ENCODE results near the gene C17orf75. TPM values are rescaled to one million over a fixed set of nuclear protein-coding genes. Genes with fewer than 3 reads are reported as not detected.
A peak's percentile ranks its signal among the peaks of the same experiment; 100 is the strongest.
"Not testable (repeated sequence)": the region's sequence is repeated elsewhere in the genome, so short reads cannot be mapped to it uniquely, and the experiment has no call there.

C17orf75 gene
- total RNA-seq, 8 experiments from 2014 or later = 12.3 to 41.5 (median 35.2) TPM

DNA sequence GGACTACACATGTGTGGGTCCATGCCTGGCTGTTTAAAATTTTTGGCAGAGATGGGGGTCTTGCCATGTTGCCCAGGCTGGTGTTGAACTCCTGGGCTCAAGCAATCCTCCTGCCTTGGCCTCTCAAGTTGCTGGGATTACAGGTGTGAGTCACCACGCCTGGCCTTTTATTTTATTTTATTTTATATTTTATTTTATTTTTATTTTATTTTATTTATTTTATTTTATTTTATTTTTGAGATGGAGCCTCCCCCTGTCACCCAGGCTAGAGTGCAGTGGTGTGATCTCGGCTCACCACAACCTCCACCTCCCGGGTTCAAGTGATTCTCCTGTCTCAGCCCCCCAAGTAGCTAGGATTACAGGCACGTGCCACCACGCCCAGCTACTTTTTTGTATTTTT, 25.3 kb downstream of the C17orf75 start:
- H3K27ac ChIP-seq; H3K4me3 ChIP-seq; ATAC-seq (replicated peaks in 6 of 8): not testable (repeated sequence)
- peaks cover 0 to 12% of the 10 kb centered on the region in 2 donors for H3K4me1 ChIP-seq (replicated peaks in 1 of 2)
- in situ Hi-C loops (cut with MboI; ENCODE audit: low pct_unique_long_range_greater_than_20kb in 2 of 9, low sequenced_read_pairs in 9 of 9, unreplicated experiment in 9 of 9) = loop anchor here in 1 of 9 experiments (10.0 kb wide), 1 partner anchor 62 kb away; no protein-coding TSS in a partner anchor
- WGBS, 10 experiments = 0 to 100% (median 89%) methylated on average over 1 to 5 of the region's 5 CpGs; no CpG with 5 or more reads in 2 of the 10 experiments

DNA sequence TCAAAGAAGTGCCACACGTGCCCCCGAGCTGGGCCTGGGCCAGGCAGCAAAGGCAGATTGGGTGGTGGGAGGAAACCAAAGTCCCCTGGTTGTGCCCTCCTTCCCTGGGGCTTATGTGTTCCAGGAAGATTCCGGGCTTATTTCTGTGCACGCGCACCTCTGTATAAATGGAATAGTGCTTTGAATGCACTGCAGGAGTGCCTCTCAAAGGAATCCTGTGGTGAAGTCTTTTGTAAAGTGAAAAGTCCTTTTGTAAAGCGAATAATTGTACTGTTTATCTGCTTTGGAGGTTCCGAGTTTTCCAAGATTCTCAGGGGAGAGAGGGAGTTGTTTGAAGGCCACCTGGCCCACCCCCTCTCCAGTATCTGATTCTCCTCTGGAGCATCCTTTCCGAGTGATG, 26.8 kb downstream of the C17orf75 start:
- ATAC-seq (replicated peaks in 6 of 8) = no peak
- Histone ChIP-seq H3K4me1 (replicated peaks in 1 of 2) (peaks cover 11 to 20% of the 10 kb centered on the region in 2 donors), H3K4me3 (no peak overlapping the region), H3K27ac (no peak overlapping the region)
- in situ Hi-C loops (cut with MboI; ENCODE audit: low pct_unique_long_range_greater_than_20kb in 2 of 9, low sequenced_read_pairs in 9 of 9, unreplicated experiment in 9 of 9) = loop anchor here in 1 of 9 experiments (10.0 kb wide), 1 partner anchor 60 kb away; no protein-coding TSS in a partner anchor
- 0 to 100% (median 67%) methylated on average over 1 to 4 of the region's 8 CpGs; no CpG with 5 or more reads in 3 of the 10 experiments for WGBS, 10 experiments

DNA sequence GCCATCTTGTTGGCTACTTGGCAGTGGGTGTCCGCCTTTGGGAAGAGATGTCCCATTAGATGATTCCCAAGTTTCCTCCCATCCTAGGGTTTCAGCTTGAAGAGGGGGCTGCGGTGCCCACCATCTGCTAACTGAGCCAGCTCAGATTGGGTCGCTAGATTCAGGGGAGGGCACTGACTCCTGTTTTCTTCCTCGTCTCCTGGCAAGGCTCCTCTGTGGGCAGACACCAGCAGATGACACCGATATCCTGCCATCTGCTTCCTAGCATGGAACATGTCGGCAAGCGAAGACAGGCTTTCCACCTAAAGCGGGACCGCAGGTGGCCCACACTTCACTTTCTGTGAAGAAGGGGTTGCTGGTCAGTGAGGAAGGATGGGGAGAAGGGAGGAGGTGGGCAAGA, 27.3 kb downstream of the C17orf75 start:
- 60 to 100% (median 92%) methylated on average over 1 to 6 of the region's 9 CpGs; no CpG with 5 or more reads in 6 of the 10 experiments for WGBS, 10 experiments
- no peak overlapping the region for H3K27ac ChIP-seq
- in situ Hi-C loops (cut with MboI; ENCODE audit: low pct_unique_long_range_greater_than_20kb in 2 of 9, low sequenced_read_pairs in 9 of 9, unreplicated experiment in 9 of 9) = loop anchor here in 1 of 9 experiments (10.0 kb wide), 1 partner anchor 60 kb away; no protein-coding TSS in a partner anchor
- peaks cover 11 to 20% of the 10 kb centered on the region in 2 donors for H3K4me1 ChIP-seq (replicated peaks in 1 of 2)
- ATAC-seq (replicated peaks in 6 of 8) = no peak
- no peak overlapping the region for H3K4me3 ChIP-seq

DNA sequence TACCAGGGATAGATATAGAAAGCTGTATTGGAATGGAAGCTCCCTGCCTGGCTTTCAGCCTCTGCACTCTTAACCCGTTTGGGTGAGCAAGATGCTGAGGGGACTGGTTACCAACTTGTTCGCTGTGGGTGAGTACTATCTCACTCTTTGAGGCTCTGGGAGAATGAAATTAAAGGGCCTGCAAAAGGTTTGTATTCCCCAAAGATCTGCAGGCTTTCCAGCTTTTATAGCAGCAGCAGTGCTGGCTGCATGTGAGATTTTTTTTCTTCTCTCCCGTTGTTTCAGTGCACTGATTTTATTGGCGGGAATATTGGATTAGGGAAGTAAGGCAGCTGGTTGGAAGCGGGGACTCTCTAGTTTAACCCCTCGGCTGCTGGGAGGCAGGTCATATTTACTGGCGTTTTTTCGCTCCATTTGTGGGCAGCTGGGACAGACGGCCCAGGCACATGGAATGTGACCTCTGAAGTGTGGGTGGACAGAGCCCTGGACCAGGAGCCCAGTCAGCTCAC, 30.9 kb downstream of the C17orf75 start:
- peak in 6 of 8 experiments; percentile 23 to 78 (median 68) for ATAC-seq (replicated peaks in 6 of 8)
- in situ Hi-C loops (cut with MboI; ENCODE audit: low pct_unique_long_range_greater_than_20kb in 2 of 9, low sequenced_read_pairs in 9 of 9, unreplicated experiment in 9 of 9) = loop anchor here in 1 of 9 experiments (10.0 kb wide), 1 partner anchor 56 kb away; no protein-coding TSS in a partner anchor
- Histone ChIP-seq H3K4me1 (replicated peaks in 1 of 2) (peaks cover 11 to 19% of the 10 kb centered on the region in 2 donors), H3K4me3 (no peak overlapping the region), H3K27ac (peak overlapping the region in 1 of 2 donors; percentile 28)
- WGBS, 10 experiments = 8 to 45% (median 15%) methylated on average over 2 to 9 of the region's 9 CpGs; no CpG with 5 or more reads in 5 of the 10 experiments

DNA sequence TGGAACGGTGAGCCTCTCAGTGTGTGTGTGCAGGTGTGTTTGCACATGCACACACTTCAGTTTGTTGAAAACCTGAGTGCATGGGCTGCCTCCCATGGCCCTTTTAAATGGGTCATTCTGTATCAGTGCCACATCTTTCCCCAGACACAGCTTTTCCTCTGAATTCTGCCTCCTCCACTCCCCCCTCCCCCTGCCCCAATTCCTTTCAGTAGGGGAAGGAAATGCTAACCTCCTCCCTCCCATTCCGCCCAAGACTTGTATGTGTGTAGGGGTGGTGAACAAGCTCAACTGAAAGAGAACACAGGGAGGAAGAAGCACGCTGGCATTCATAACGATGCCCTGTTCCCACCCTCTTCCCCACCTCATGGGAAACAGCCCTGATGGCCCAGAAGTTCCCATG, 34.3 kb downstream of the C17orf75 start:
- WGBS, 10 experiments = 60 to 69% (median 67%) methylated on average over 1 to 2 of the region's 4 CpGs; no CpG with 5 or more reads in 7 of the 10 experiments

DNA sequence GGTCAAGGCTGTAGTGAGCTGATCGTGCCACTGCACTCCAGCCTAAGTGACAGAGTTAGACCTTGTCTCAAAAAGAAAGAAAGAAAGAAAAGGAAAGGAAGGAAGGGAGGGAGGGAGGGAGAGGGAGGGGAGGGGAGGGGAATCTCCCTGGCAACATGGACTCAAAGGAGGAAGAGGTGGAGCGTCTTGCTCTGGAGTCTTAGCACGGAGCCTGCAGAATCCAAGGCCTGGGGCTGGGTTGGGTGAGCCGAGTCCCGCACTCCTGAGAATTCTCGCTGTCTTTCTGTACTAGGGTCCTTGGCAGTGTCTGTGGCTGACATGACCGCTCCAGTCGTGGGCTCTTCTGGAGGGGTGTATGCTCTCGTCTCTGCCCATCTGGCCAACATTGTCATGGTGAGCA, 36.9 kb downstream of the C17orf75 start:
- H3K27ac ChIP-seq = peak overlapping the region in 1 of 2 donors; percentile 27
- in situ Hi-C loops (cut with MboI; ENCODE audit: low pct_unique_long_range_greater_than_20kb in 2 of 9, low sequenced_read_pairs in 9 of 9, unreplicated experiment in 9 of 9) = no loop called here
- 0 to 67% (median 60%) methylated on average over 1 of the region's 9 CpGs; no CpG with 5 or more reads in 7 of the 10 experiments for WGBS, 10 experiments
- peak in 1 of 8 experiments; percentile 3 for ATAC-seq (replicated peaks in 6 of 8)
- H3K4me3 ChIP-seq = no peak overlapping the region
- H3K4me1 ChIP-seq (replicated peaks in 1 of 2) = peaks cover 47% of the 10 kb centered on the region in 2 donors

More for the DNA sequence above, 34.3 kb downstream of the C17orf75 start:
- no peak overlapping the region for H3K4me3 ChIP-seq
- in situ Hi-C loops (cut with MboI; ENCODE audit: low pct_unique_long_range_greater_than_20kb in 2 of 9, low sequenced_read_pairs in 9 of 9, unreplicated experiment in 9 of 9) = no loop called here
- ATAC-seq (replicated peaks in 6 of 8) = no peak
- no peak overlapping the region for H3K27ac ChIP-seq
- H3K4me1 ChIP-seq (replicated peaks in 1 of 2) = peaks cover 40 to 44% of the 10 kb centered on the region in 2 donors

DNA sequence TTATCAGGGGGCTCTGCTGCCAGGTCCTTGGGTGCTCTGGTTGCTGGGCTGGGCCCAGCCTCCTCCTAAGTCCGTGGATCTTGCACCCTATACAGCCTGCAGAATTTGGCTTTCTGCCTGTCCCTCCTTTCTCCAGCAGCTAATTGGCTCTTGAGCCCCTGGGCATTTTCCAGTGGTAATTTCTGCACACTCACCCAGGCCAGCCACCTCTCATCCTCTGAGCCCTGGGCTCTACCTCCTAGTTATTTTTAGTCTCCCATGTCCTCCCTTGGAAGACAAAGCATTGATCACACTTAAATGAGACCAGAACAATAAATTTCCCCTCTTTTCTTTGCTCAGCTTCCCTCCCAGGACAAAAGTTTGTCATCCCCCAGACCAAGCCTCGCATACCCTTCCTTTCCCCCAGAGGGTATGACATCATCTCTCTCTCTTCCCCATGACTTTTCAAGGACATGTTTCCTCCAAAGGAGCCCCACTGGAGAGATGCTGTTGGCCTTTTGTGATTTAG, 38.1 kb downstream of the C17orf75 start:
- Histone ChIP-seq H3K4me3 (no peak overlapping the region), H3K4me1 (replicated peaks in 1 of 2) (peaks cover 58 to 59% of the 10 kb centered on the region in 2 donors), H3K27ac (peak overlapping the region; percentile 74 to 81)
- in situ Hi-C loops (cut with MboI; ENCODE audit: low pct_unique_long_range_greater_than_20kb in 2 of 9, low sequenced_read_pairs in 9 of 9, unreplicated experiment in 9 of 9) = no loop called here
- WGBS, 10 experiments = 0 to 71% (median 33%) methylated on average over 1 of the region's 2 CpGs; no CpG with 5 or more reads in 3 of the 10 experiments
- ATAC-seq (replicated peaks in 6 of 8) = peak; percentile 30 to 72 (median 50)

DNA sequence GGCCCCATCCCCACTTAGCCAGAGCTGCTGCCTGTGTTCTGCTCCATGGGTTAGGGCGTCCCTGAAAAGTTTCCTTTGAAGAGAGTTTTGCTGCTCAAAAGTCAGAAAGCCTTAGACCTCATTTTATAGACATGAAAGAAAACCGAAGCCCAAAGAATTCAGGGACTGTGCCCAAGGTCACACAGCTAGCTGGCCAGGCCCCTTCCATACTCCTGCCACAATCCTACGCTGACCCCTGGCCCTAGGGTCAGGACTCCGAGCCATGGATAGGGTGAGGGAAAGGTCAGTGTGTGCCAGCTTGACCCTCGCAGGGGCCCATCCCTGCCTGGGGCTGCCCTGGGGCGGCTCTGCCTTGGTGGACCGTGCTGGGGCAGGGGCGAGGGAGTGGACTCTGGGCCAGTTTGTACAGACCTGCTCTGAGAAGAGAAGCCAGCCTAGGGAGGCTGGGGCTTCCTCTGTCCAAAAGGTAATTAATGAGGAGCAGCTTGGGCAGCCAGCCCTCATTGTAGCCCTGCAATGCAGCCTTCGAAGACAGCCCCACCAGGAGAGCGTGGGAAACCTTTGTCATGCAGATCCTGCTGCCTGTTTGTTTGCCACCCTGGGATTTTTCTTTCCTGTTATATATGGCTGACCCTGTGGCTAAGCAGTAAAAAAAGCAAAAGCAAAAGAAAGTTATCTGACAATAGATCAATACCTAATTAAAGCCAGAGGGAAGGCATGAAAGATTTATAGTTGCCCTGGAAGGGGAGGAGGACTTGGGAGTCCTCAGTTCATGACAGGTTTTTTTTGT, 38.9 kb downstream of the C17orf75 start:
- in situ Hi-C loops (cut with MboI; ENCODE audit: low pct_unique_long_range_greater_than_20kb in 2 of 9, low sequenced_read_pairs in 9 of 9, unreplicated experiment in 9 of 9) = no loop called here
- peak overlapping the region; percentile 81 to 83 for H3K27ac ChIP-seq
- no peak overlapping the region for H3K4me3 ChIP-seq
- peak in 5 of 8 experiments; percentile 81 to 86 (median 81) for ATAC-seq (replicated peaks in 6 of 8)
- 0 to 80% (median 20%) methylated on average over 1 to 6 of the region's 10 CpGs; no CpG with 5 or more reads in 3 of the 10 experiments for WGBS, 10 experiments
- H3K4me1 ChIP-seq (replicated peaks in 1 of 2) = peaks cover 65 to 67% of the 10 kb centered on the region in 2 donors

DNA sequence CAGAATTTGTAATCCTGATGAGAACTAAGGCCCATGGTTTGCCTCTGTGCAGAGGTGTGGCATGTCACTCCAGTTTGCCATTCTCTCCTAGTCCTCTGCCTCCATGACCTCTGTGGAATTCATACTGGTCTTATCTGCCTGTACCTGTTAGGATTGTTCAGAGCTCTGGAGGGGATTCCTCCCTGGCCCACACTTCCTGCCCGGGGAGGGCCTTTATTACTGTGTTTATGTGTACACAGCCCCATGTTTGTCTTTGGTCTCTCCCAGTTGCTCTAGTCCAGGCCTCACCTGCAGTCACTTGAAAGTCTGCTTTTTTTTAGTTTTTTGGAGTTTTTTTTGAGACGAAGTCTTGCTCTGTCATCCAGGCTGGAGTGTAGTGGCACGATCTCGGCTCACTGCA, 39.9 kb downstream of the C17orf75 start:
- peak overlapping the region; percentile 81 to 83 for H3K27ac ChIP-seq
- 47 to 83% (median 51%) methylated on average over 1 to 2 of the region's 4 CpGs; no CpG with 5 or more reads in 7 of the 10 experiments for WGBS, 10 experiments
- in situ Hi-C loops (cut with MboI; ENCODE audit: low pct_unique_long_range_greater_than_20kb in 2 of 9, low sequenced_read_pairs in 9 of 9, unreplicated experiment in 9 of 9) = no loop called here
- peaks cover 69 to 75% of the 10 kb centered on the region in 2 donors for H3K4me1 ChIP-seq (replicated peaks in 1 of 2)
- H3K4me3 ChIP-seq = no peak overlapping the region
- no peak for ATAC-seq (replicated peaks in 6 of 8)

DNA sequence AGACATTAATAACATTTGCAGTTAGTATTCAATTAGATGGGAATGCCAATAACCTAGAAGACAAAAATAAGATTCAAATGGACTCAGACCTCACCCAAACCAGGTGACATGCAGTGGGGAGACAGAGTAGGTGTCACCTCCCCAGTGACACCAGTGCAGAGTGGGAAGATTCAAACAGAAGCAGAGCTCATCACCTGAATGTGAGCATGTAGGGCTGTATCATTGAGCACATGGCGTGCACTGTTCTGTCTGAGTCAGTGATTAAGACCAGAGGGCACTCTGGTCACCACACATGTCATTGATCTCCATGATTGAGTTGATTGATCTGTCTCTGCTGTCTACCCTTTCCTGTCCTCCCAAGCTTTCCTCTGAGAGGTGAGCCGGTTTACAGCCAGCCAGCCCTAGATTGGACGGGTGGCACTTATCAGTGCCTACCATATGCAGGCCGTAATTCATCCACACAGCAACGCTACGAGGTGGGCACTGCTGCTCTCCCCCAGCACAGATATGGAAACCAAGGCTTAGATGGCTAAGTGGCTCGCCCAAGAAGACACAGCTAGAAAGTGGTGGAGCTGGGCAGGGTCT, 42.3 kb downstream of the C17orf75 start:
- H3K4me3 ChIP-seq = no peak overlapping the region
- 60 to 91% (median 67%) methylated on average over 1 to 7 of the region's 7 CpGs; no CpG with 5 or more reads in 5 of the 10 experiments for WGBS, 10 experiments
- peaks cover 58 to 66% of the 10 kb centered on the region in 2 donors for H3K4me1 ChIP-seq (replicated peaks in 1 of 2)
- H3K27ac ChIP-seq = peak overlapping the region; percentile 48 to 54
- ATAC-seq (replicated peaks in 6 of 8) = peak in 5 of 8 experiments; percentile 3 to 26 (median 21)
- in situ Hi-C loops (cut with MboI; ENCODE audit: low pct_unique_long_range_greater_than_20kb in 2 of 9, low sequenced_read_pairs in 9 of 9, unreplicated experiment in 9 of 9) = no loop called here

DNA sequence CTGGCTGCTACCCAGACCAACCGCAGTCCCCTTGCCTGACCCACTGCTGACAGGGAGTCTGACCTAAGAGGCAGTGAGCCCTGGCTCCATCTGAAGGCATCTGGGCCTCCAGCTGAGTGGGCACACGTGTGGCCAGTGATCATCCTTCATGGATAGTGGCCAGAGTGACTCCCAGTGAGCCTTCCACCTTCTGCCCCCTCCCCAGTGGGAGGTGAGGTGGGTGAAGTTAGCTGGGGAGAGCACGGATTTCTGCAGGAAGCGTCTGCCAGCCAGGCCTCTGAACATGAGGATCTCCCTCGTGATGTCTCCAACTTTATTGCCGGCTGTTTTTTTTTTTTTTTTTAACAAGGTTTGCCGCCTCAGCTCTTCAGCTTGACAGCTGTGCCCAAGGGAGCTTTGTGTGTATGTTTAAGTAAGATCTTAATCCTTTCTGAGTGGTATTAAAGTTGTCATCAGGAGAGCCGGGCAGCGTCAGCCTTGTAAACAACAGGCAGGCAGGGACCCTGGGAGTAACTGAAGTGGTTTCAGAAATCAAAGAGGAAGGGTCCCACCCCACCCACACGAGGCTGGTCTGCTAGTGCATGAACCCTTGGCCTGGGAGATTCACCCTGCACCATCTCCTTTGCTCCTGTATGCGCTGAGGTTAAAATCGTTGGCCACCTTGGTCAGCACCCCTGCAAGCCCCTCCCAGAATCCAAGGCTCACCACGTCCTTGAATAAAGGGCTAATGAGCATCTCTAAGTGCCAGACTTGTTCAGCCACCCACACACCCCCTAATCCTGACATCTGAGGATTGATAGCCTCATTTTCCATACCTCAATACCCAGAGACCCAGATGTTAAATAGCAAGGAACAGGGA, 43.0 kb downstream of the C17orf75 start:
- 20 to 67% (median 45%) methylated on average over 1 to 8 of the region's 13 CpGs; no CpG with 5 or more reads in 2 of the 10 experiments for WGBS, 10 experiments
- H3K4me3 ChIP-seq = no peak overlapping the region
- in situ Hi-C loops (cut with MboI; ENCODE audit: low pct_unique_long_range_greater_than_20kb in 2 of 9, low sequenced_read_pairs in 9 of 9, unreplicated experiment in 9 of 9) = no loop called here
- peaks cover 51 to 62% of the 10 kb centered on the region in 2 donors for H3K4me1 ChIP-seq (replicated peaks in 1 of 2)
- peak overlapping the region; percentile 54 to 67 for H3K27ac ChIP-seq
- ATAC-seq (replicated peaks in 6 of 8) = peak in 6 of 8 experiments; percentile 12 to 63 (median 36)

DNA sequence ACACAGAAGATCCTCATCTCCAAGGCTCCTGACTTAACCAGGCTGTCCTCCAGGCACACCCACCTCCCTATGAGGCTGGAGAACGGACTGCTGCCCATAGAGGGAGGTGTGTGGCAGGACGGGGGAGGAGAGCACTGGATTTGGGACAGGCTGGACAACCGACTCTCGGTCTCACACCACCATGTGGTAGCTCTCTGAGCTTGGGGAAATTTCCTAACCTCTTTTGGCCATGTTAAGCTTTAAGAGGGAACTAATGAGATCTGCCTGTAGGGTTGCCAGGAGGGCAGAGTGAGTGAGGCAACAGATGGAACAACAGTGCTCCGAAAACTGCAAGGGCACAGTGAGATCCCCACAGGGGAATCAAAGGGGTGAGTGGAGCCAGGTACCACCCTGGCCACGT, 43.7 kb downstream of the C17orf75 start:
- in situ Hi-C loops (cut with MboI; ENCODE audit: low pct_unique_long_range_greater_than_20kb in 2 of 9, low sequenced_read_pairs in 9 of 9, unreplicated experiment in 9 of 9) = no loop called here
- peak in 3 of 8 experiments; percentile 25 to 43 (median 39) for ATAC-seq (replicated peaks in 6 of 8)
- H3K4me1 ChIP-seq (replicated peaks in 1 of 2) = peaks cover 45 to 55% of the 10 kb centered on the region in 2 donors
- no peak overlapping the region for H3K4me3 ChIP-seq
- 29 to 90% (median 84%) methylated on average over 1 to 4 of the region's 6 CpGs; no CpG with 5 or more reads in 6 of the 10 experiments for WGBS, 10 experiments
- H3K27ac ChIP-seq = peak overlapping the region; percentile 54 to 67

Data from motor neuron (in vitro differentiated cells).